ENCODE measurements around the gene THUMPD1. TPM values are rescaled to one million over a fixed set of nuclear protein-coding genes. Genes with fewer than 3 reads are reported as not detected.
"Not testable (repeated sequence)": the region's sequence is repeated elsewhere in the genome, so short reads cannot be mapped to it uniquely, and the experiment has no call there.

The THUMPD1 gene
- polyA plus RNA-seq, 1 of the 3 experiments (the other 2 are of a cell fraction) = 24.8 TPM

GRCh38 chr16:20695024-20695423, 46.6 kb downstream of the THUMPD1 start:
- TF ChIP-seq EZH2phosphoT487 (IDR thresholded peaks at IDR 0.05; ENCODE audit: borderline replicate concordance, low read depth) (no peak), RAD21 (IDR thresholded peaks at IDR 0.05; ENCODE audit: low read length) (no peak), RCOR1 (IDR thresholded peaks at IDR 0.05; ENCODE audit: low read length) (no peak), NRF1 (IDR thresholded peaks at IDR 0.05; ENCODE audit: low read depth, low read length) (no peak), SMC3 (IDR thresholded peaks at IDR 0.05; ENCODE audit: low read depth, low read length) (no peak), TEAD4 (IDR thresholded peaks at IDR 0.05; ENCODE audit: borderline replicate concordance, insufficient read depth) (no peak), USF2 (IDR thresholded peaks at IDR 0.05; ENCODE audit: borderline replicate concordance, low read depth, low read length) (no peak), EP300 (IDR thresholded peaks at IDR 0.05; ENCODE audit: borderline replicate concordance in 1 of 2, low read depth in 1 of 2, low read length in 1 of 2) (no peak), CHD2 (IDR thresholded peaks at IDR 0.05; ENCODE audit: low read length, partially characterized antibody) (no peak), YY1 (IDR thresholded peaks at IDR 0.05; ENCODE audit: low read depth) (no peak), RFX5 (IDR thresholded peaks at IDR 0.05; ENCODE audit: low read length) (no peak), FOXJ3 (CRISPR knock-in tag; IDR thresholded peaks at IDR 0.05) (no peak), SIN3A (IDR thresholded peaks at IDR 0.05; ENCODE audit: borderline replicate concordance, low read depth, low read length) (no peak)
- TF ChIP-seq, protein P1, sequence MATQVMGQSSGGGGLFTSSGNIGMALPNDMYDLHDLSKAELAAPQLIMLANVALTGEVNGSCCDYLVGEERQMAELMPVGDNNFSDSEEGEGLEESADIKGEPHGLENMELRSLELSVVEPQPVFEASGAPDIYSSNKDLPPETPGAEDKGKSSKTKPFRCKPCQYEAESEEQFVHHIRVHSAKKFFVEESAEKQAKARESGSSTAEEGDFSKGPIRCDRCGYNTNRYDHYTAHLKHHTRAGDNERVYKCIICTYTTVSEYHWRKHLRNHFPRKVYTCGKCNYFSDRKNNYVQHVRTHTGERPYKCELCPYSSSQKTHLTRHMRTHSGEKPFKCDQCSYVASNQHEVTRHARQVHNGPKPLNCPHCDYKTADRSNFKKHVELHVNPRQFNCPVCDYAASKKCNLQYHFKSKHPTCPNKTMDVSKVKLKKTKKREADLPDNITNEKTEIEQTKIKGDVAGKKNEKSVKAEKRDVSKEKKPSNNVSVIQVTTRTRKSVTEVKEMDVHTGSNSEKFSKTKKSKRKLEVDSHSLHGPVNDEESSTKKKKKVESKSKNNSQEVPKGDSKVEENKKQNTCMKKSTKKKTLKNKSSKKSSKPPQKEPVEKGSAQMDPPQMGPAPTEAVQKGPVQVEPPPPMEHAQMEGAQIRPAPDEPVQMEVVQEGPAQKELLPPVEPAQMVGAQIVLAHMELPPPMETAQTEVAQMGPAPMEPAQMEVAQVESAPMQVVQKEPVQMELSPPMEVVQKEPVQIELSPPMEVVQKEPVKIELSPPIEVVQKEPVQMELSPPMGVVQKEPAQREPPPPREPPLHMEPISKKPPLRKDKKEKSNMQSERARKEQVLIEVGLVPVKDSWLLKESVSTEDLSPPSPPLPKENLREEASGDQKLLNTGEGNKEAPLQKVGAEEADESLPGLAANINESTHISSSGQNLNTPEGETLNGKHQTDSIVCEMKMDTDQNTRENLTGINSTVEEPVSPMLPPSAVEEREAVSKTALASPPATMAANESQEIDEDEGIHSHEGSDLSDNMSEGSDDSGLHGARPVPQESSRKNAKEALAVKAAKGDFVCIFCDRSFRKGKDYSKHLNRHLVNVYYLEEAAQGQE (IDR thresholded peaks at IDR 0.05; ENCODE audit: low read depth, low read length) = no peak
- TF ChIP-seq, protein P2, sequence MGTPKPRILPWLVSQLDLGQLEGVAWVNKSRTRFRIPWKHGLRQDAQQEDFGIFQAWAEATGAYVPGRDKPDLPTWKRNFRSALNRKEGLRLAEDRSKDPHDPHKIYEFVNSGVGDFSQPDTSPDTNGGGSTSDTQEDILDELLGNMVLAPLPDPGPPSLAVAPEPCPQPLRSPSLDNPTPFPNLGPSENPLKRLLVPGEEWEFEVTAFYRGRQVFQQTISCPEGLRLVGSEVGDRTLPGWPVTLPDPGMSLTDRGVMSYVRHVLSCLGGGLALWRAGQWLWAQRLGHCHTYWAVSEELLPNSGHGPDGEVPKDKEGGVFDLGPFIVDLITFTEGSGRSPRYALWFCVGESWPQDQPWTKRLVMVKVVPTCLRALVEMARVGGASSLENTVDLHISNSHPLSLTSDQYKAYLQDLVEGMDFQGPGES (IDR thresholded peaks at IDR 0.05; ENCODE audit: low read depth, low read length) = no peak
- TF ChIP-seq, protein P3, sequence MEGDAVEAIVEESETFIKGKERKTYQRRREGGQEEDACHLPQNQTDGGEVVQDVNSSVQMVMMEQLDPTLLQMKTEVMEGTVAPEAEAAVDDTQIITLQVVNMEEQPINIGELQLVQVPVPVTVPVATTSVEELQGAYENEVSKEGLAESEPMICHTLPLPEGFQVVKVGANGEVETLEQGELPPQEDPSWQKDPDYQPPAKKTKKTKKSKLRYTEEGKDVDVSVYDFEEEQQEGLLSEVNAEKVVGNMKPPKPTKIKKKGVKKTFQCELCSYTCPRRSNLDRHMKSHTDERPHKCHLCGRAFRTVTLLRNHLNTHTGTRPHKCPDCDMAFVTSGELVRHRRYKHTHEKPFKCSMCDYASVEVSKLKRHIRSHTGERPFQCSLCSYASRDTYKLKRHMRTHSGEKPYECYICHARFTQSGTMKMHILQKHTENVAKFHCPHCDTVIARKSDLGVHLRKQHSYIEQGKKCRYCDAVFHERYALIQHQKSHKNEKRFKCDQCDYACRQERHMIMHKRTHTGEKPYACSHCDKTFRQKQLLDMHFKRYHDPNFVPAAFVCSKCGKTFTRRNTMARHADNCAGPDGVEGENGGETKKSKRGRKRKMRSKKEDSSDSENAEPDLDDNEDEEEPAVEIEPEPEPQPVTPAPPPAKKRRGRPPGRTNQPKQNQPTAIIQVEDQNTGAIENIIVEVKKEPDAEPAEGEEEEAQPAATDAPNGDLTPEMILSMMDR (IDR thresholded peaks at IDR 0.05) = no peak
- H3K27ac ChIP-seq (ENCODE audit: low read depth in 2 of 2, low read length in 1 of 2) = no peak overlapping the region
- no peaks in the 10 kb centered on the region for H3K27me3 ChIP-seq (ENCODE audit: insufficient read depth)
- no peaks in the 10 kb centered on the region for H3K79me2 ChIP-seq (ENCODE audit: insufficient read depth)
- no peaks in the 10 kb centered on the region for H3K9me3 ChIP-seq
- no peaks in the 10 kb centered on the region for H3K36me3 ChIP-seq (replicated peaks in 1 of 2; ENCODE audit: control insufficient read depth in 1 of 2, insufficient read depth in 2 of 2, low read length in 1 of 2)
- H3K9ac ChIP-seq = no peak overlapping the region
- ChIA-PET POLR2A (no interaction called here), CTCF (no interaction called here)
- H3K9me2 ChIP-seq = no peaks in the 10 kb centered on the region
- no peaks in the 10 kb centered on the region for H3F3A ChIP-seq (replicated peaks; ENCODE audit: insufficient read depth)
- no peaks in the 10 kb centered on the region for H3K4me1 ChIP-seq (ENCODE audit: control insufficient read depth in 1 of 2, insufficient read depth in 2 of 2, low read depth in 1 of 2, low read length in 1 of 2)
- WGBS (ENCODE audit: low lambda C conversion rate) = 4% methylated on average over 4 of the region's 4 CpGs
- H2AFZ ChIP-seq (ENCODE audit: low read depth) = no peak overlapping the region
- no peak overlapping the region for H3K4me2 ChIP-seq
- no peaks in the 10 kb centered on the region for H4K20me1 ChIP-seq (ENCODE audit: insufficient read depth)
- no peak for DNase-seq
- H3K4me3 ChIP-seq (ENCODE audit: low read depth in 2 of 2, low read length in 1 of 2) = no peak overlapping the region; a peak in 1 of 4 replicates

- H2AFZ ChIP-seq (ENCODE audit: low read depth); H3K4me3 ChIP-seq (ENCODE audit: low read depth in 2 of 2, low read length in 1 of 2); H3K27me3 ChIP-seq (ENCODE audit: insufficient read depth); H3K79me2 ChIP-seq (ENCODE audit: insufficient read depth); H3K36me3 ChIP-seq (replicated peaks in 1 of 2; ENCODE audit: control insufficient read depth in 1 of 2, insufficient read depth in 2 of 2, low read length in 1 of 2); DNase-seq; H3F3A ChIP-seq (replicated peaks; ENCODE audit: insufficient read depth); CTCF ChIA-PET; H4K20me1 ChIP-seq (ENCODE audit: insufficient read depth); POLR2A ChIA-PET; H3K9me2 ChIP-seq; H3K4me2 ChIP-seq; H3K27ac ChIP-seq (ENCODE audit: low read depth in 2 of 2, low read length in 1 of 2); H3K4me1 ChIP-seq (ENCODE audit: control insufficient read depth in 1 of 2, insufficient read depth in 2 of 2, low read depth in 1 of 2, low read length in 1 of 2); H3K9me3 ChIP-seq; H3K9ac ChIP-seq: not testable (repeated sequence)
- WGBS (ENCODE audit: low lambda C conversion rate) = 27% methylated on average over 6 of the region's 6 CpGs
Measured at GRCh38 chr16:20694096-20694495, 47.5 kb downstream of the THUMPD1 start.
